HG02970 (cell line): ENCODE results near the gene MYO1H.
"Not testable (repeated sequence)": the region's sequence is repeated elsewhere in the genome, so short reads cannot be mapped to it uniquely, and the experiment has no call there.

Source experiments
- ATAC-seq: cut with Tn5 transposase; IDR thresholded peaks from one replicate; pipeline ENCODE4 v1.9.1; 2021; ENCODE audit warnings: mild to moderate bottlenecking, moderate library complexity, moderate number of reproducible peaks; ENCODE audit not compliant: unreplicated experiment, low FRiP score

Gene MYO1H

GRCh38 chr12:109347589-109347988 is at the start of gene MYO1H:
Gene MYO1H (plus strand): TSS chr12:109347900. CDS start chr12:109347961, 61 bp downstream.
- no peak for ATAC-seq

DNA sequence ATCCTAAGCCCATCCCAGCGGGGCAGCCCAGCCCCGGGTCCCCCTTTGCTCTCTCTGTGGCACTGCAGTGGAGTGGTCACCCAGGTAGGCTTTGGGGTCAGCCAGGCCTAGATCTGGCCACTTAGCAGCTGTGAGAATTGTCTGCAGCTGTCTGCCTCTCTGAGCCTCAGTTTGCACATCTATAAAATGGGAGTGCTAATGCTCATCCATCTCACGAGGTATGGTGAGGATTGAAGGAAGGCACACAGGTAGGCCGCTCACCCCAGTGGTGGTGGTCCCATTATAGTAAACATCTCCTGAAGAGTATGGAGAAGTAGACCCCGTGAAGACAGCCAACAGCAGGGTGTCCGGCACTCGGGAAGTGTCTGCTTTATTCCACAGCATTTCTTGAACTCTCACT is 47.9 kb upstream of the MYO1H start:
- ATAC-seq: no peak

DNA sequence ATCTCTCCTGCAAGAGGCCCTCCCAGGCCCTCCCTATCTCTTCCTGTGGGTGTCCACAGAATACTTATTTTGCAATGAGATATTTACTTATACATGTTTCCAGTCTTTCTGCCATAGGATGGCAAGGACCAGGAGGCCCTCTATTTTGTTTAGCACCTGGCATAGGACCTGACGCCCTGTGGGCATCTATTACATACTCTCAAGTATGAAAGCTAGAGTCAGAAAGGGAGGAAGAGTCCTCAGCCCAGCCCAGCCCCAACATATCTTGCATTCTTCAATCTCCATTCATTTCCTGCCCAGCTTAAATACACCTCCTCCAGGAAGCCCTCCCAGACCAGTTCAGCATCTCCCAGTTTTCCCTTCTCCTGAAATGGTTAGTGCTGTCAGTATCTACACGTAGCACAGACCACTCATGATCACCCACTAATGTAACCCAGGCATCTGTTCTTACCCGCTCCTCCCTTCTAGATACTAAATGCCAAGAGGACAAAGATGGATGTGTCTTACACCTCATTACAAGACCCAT is 46.0 kb upstream of the MYO1H start:
- no peak for ATAC-seq

DNA sequence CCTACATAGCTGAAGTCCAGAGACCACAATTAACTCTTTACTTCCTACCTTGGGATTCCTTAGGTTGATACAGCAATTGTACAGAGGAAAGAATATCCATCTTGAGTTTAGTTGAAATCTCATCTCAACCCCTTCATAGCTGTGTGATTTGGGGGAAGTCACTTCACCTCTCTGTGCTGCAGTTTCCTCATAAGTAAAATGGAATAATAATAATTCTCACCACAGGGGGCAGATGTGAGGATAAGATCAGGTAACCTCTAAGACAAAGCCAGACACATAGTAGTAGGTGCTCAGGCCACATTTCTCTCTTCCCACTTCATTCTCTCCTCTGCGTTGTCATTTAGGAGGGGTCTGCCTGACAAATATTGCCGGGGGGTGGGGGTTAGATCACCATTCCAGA is 45.3 kb upstream of the MYO1H start:
- no peak for ATAC-seq

- no peak for ATAC-seq
Measured at GRCh38 chr12:109302770-109303169, 44.9 kb upstream of the MYO1H start.

- ATAC-seq: no peak
Measured at GRCh38 chr12:109304485-109304884, 43.2 kb upstream of the MYO1H start.

DNA sequence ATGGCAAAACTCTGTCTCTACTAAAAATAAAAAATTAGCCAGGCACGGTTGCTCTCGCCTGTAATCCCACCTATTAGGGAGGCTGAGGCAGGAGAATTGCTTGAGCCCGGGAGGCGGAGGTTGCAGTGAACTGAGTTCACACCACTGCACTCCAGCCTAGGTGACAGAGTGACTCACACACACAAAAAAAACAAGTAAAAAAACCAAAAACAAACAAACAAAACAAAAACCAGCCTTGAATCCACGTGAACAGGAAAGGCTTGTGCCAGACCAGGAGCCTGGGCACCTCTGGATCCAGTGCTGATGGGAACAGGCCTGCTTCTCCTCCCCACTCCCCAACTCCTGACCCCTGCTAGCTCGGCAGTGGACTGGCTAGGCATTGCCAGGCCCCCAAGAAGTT is 42.2 kb upstream of the MYO1H start:
- no peak for ATAC-seq

DNA sequence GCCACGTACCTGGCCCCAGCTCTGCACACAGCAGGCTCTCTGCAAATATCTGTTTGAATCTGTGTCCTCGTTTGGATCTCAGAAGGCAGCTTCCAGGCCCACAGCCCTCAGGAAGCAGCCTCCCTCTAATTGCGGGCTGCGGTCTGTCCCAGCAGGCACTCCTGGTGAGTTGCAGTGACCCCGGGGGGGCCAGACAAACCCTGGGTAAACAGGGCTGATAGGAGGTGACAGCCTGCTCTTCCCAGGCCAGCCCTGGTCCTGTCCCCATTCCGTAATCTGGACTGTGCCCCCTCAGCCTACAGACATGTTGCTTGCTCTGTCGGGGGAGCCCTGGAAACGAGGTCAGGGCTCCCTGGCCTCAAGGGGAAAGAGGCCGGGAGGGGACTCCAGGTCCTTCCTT is 40.6 kb upstream of the MYO1H start:
- ATAC-seq: no peak

GRCh38 chr12:109308534-109309380 is 38.9 kb upstream of the MYO1H start, which contains the start of gene FOXN4:
Gene FOXN4 (minus strand): TSS chr12:109309284. CDS start chr12:109308321, 963 bp downstream.
- no peak for ATAC-seq

DNA sequence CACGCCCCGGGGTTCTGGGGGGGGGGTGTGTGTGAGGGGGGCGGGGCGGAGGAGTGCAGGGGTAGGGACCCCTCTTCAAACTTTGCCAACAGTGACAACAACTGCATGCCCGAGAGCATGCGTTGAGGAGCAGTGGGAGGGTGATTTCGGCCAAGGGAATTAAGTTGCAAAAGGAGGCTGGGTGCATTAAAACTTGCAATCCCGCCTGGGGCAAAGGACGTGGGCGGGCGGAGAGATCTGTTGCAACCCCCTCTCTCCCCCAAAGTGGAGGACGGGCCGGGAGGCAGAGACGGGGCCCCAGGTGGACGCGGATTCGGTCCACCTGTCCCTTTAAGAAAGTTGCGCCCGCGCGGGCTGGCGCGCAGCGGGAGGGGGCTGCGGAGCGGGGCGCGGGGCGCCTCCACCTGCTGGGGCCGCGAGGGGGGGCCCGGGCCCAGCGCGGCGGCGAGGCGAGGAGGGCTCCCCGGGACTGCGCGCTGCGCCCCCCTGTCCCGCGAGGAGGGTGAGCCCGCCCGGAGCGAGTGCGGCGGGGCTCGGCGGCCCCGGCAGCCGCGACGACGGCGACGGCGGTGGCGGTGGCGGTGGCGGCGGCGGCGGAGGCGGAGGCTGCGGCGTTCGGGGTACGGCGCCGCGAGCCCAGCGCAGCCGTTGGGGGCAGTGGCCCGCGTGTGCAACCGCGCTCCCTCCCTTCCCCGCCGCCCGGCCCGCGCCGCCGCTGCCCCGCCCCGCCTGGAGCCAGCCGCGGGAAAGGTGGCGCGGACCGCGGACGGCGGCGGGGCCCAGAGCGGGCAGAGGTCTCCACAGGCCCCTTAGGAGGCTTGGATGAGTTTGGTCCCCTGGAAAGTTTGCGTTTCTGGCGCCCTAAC is 38.1 kb upstream of the MYO1H start:
- no peak for ATAC-seq

DNA sequence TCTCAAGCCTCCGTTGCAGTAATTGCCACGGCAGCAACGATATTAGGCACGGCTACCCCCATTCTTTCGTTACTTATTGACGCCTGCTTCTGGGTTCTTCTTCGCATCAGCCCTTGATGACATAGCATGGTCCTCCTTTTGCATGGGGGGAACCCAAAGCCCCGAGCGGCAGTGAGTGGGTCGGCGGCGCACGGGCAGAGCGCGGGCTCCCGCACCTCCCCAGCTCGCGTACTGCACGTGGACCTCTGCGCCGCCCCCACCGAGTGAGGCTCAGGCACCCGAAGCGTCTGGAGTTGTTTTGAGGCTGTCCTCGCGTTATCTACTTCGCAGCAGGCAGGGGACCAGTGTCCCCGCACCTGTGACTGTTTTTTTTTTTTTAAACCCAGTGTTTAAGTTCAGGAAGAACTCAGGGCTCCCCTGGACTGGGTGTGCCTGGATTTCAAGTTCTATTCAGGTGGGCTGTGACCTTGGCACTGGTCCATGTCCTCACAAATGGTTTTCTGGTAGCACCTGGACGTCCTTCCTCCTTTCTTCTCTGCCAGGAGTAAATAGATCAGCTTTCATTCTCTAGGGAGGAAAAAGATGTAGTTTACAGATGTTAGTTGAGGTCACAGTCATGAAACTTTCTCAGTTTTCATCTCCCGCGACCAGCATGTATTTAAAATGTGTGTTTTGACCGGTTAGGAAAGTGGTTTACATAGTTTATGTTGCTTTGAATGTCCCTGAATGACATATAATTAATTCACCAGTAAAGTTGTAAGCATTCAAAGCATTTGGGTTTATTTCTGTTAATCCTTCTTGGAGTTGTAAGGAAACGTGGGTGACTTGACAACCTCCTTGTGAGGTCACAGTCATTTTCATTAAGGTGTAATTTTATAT is 37.2 kb upstream of the MYO1H start:
- ATAC-seq: no peak

GRCh38 chr12:109321294-109321693 is 26.4 kb upstream of the MYO1H start:
- ATAC-seq: not testable (repeated sequence)

GRCh38 chr12:109329003-109329402 is 18.7 kb upstream of the MYO1H start:
- no peak for ATAC-seq

DNA sequence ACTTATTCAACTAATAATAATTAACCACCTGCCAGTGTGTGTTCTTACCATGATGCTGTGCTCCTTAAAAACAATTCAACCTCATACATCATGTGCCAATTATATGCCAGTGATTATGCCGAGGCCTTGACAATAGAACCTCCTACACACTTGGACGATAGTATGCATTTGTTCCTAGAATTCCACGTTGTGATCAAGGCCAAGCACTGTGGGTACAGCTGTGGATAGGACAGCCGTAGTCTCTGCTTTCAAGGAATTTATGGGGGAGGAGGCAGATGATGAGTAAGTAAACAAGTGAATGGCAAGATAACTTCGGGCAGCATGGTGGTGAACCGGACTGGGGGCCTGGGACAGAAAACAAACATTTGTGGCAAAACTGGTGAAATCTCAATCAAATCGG is 18.0 kb upstream of the MYO1H start:
- ATAC-seq: no peak

- ATAC-seq: no peak
Measured at GRCh38 chr12:109330282-109331230, 17.1 kb upstream of the MYO1H start.

- ATAC-seq: no peak
Measured at GRCh38 chr12:109331301-109331952, 16.3 kb upstream of the MYO1H start.

DNA sequence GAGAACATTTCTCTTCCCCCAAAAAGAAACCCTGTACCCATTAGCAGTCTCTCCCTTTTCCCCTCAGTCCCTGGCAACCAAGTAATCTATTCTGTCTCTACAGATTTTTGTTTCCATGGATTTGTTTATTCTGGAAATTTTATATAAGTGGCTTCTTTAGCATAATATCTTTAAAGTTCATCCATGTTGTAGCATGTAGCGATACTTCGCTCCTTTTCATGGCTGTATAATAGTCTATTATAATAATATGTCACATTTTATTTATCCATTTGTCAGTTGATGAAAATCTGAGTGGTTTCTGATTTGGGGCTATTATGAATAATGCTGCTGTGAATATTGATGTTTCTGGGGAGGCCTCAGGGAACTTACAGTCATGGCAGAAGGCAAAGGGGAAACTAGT is 12.8 kb upstream of the MYO1H start:
- ATAC-seq: no peak

DNA sequence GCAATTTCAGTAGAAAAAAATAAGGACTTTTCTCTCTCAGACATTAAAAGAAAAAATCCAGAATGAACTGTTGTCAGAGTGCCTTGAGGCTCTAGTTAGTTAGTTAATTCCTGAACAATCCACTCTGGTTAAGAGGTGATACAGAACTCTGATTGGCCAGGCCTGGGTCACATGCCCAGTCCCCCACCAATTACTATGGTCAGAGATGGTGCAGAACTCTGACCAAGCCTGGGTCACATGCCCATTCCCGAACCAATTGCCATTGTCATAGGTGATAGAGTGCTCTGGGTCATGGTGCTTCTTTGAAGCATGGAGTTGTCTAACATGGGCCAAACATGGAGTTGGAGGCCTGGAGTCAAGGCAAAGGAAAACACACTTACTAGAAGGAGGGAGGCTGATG is 11.1 kb upstream of the MYO1H start:
- no peak for ATAC-seq

DNA sequence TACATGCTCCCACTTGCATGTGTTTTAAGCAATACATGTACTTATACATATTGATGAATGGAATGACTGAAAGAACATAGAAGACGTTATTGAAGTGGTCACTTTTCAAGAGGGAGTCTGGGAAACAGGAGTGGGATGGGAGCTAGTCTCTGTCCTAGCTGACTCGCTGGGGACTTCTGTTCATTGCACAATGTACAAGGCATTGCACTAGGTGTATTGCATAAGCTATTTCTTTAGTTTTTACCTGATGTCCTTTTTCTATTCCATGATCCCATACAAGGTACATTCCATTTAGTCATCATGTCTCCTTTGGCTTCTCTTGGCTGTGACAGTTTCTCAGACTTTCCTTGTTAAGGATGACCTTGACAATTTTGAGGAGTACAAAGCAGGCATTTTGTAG is 4.0 kb upstream of the MYO1H start:
- no peak for ATAC-seq
